Measurements from ENCODE around the gene CEP112. TPM values are rescaled to one million over a fixed set of nuclear protein-coding genes. Genes with fewer than 3 reads are reported as not detected.
A peak's percentile ranks its signal among the peaks of the same experiment; 100 is the strongest.

CEP112 gene
- polyA plus RNA-seq, 4 donors: 11.3 to 17.8 (median 16.9) TPM

DNA sequence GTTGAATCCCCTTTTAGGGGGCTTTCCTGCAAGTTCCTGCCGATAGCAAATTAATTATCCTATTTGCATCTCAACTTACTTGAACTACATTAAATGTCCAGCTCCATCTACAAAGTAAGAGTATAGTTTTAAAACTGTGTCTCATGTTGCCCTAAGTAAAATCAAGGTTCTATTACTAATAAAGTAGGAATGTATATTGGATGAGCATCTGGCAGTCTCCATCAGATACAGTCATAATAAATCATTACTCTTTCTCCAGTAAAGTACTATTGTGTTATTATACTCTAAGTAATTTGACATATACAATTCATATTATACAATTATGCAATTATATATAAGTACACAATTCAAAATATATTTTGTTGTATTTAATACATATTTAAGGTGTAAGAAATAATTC is 249.3 kb downstream of the CEP112 start:
- no peak for DNase-seq (ENCODE audit: low read depth in 4 of 4, low spot score in 3 of 4)

DNA sequence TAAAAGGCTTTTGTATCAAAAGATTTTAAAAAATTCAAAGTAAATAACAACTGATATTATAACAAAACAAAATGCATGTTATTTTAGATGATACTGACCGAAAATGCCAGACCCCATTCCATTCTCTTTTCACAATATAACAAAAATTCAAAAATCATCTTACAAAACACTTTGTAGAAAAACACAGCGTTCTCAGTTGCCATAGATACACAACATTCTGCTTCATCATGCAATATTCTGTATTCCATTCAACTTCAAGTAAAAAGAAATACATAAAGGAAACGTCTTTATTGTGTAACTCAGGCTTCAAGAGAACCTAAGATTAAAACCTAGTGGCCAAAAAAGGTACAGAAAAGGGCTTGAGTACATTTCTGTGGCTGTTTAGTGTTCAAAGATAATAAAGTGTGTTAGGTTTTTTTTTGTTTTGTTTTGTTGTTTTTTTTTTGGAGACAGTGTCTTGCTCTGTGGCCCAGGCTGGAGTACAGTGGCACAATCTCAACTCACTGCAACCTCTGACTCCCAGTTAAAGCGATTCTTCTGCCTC is 250.5 kb downstream of the CEP112 start:
- no peak for DNase-seq (ENCODE audit: low read depth in 4 of 4, low spot score in 3 of 4)

DNA sequence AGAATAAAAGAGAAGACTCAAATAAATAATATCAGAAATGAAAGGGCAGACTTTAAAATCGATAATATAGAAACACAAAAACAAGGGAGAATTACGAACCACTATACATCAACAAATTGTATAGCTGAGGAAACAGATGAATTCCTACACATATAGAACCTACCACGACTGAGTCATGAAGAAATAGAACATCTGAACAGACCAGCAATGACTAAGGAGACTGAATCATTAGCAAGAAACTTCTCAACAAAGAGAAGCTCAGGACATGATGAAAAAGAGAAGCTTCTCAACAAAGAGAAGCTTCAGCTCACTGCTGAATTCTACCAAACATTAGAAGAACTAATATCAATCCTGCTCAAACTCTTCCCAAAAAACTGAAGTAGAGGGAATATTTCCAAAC is 255.9 kb downstream of the CEP112 start:
- no peak for DNase-seq (ENCODE audit: low read depth in 4 of 4, low spot score in 3 of 4)

DNA sequence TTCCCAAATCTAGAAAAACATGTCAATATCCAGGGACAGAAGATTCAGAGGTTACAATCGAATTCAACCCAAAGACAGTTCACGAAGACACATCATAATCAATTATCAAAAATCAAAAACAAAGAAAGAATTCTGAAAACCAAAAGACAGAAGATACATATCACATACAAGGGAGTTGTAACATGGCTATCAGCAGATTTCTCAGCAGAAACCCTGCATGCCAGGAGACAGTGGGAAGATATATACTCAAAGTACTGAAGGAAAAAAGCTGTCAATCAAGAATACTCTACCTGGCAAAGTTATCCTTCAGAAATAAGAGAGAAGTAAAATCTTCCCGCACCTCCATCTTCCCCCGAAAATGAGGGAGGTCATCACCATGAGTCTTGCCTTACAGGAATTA is 258.6 kb downstream of the CEP112 start:
- no peak for DNase-seq (ENCODE audit: low read depth in 4 of 4, low spot score in 3 of 4)

DNA sequence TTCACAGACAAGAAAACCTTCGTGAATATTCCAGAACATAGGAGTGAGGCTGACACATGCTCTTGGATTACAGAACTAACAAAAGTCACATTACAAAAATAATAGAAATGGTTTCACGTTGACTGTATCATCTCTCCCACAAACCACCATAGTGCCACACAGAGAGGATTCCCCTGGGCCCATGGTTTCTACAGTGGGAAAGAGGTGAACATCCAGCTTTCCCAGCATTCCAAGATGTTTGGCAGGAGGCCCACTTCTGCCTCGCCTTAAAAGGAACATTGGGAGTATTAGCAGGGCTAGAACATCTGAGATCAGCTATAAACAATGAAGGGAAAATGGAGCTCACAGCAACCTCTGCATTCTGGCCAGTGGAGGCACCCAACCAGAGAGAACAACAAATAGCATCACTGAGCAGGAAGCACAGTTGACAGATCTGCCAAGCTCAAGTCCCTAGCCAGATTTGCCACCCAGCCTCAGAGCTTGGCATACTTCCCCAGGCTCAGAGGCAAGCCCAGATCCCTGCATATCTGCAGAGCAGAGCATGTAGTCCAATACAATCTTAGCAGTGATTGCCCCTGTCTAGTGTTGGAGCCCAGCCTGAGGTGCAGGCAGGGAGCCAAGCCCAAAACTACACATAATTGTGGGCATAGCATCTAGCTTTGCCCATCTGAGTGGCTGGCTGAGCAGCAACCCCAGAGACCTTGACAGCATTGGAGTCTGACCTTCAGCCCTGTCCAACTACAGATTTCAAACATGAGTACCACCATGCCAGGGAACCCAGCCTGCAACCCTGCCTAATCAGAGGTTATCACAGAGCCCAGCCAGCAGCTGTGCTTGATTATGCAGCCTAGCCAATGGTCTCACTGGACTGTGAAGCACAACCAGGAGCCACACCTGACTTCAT is 260.4 kb downstream of the CEP112 start:
- no peak for DNase-seq (ENCODE audit: low read depth in 4 of 4, low spot score in 3 of 4)

DNA sequence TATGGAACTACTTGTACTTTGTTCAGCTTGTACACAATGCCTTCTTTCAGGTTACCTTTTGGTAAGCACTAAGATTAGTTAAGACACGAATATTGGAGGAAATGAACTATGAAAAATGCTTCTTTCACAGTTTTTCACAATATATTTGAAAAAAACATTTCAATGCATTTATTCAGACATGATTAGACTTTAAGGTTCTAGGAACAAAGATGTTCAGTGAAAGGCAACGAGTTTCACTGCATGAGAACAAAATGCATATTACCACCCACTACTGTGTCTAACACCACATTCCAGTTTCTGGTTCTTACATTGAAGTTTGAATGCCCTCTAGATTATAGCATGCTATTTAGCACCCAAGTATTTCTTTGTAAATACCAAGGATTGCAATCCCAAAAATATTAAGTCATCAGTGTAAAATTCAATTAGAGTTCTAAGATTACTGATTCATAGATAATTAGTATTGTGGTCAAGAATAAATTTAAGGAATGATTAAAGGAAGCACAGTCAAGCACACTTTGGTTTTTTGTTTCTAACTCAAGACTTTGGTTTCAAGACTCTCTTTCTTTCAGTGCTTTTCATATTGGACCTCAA is 261.7 kb downstream of the CEP112 start:
- no peak for DNase-seq (ENCODE audit: low read depth in 4 of 4, low spot score in 3 of 4)

DNA sequence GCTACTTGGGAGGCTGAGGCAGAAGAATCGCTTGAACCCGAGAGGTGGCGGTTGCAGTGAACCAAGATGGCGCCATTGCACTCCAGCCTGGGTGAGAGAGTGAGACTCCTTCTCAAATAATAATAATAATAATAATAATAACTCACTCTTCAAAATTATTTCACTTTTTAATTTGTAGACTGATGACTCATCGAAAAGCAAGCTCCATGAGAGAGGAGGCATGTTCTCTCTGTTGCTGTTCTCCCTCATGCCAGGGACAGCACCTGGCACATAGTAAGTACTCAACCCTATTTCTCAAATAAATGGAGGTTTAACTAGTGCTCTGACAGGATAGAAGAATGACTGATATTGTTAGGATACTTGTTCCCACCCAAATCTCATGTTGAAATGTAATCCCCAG is 265.3 kb downstream of the CEP112 start:
- no peak for DNase-seq (ENCODE audit: low read depth in 4 of 4, low spot score in 3 of 4)

DNA sequence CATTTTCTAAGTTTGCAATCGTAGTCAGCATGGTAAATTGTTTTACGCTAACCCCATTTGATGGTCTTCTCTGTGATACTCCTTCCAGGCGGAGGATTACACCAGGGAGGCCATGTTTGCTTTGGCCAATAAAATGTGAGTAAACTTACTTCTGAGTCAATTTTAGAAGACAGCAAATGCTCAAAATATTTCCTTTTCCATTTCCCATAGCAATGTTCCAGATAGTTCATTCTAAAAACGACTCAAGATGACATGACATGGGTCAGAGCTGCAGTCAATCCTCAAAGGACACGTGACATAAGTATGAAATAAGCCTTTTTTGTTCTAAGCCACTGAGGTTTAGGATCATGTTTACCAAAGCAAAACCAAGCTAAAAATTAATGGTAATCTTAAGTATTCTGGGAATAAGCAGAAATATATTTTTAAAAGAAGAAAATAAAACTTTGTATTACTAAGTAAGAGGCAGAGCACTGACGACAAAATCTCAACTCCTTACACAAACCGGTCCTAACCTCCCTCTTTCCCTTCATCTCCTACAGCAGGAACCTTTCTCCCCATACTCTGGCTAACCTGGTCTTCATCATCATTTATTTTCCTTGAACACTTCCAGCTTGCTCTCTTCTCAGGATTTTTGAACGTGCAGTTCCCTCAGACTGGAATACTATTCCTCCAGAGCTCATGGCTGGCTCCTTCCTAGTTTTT is 266.2 kb downstream of the CEP112 start:
- no peak for DNase-seq (ENCODE audit: low read depth in 4 of 4, low spot score in 3 of 4)

DNA sequence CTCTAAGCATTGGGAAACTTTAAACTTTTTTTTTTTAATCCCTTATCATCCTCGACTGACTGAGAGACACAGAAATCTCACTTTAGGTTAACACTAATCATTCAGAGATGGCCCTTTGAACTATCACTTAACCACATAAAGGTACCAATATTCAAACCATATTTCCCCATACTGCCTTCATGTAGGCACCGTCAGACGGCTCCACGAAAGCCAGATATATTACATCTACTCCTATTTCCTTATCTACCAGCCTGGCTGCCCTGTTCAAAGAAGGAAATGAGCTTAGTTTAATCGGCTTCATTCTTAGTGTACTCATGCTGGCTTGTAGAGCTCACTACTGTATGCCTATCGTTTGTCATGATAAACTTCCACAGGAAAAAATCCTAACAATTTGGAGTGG is 270.9 kb downstream of the CEP112 start:
- DNase-seq (ENCODE audit: low read depth in 4 of 4, low spot score in 3 of 4): no peak

DNA sequence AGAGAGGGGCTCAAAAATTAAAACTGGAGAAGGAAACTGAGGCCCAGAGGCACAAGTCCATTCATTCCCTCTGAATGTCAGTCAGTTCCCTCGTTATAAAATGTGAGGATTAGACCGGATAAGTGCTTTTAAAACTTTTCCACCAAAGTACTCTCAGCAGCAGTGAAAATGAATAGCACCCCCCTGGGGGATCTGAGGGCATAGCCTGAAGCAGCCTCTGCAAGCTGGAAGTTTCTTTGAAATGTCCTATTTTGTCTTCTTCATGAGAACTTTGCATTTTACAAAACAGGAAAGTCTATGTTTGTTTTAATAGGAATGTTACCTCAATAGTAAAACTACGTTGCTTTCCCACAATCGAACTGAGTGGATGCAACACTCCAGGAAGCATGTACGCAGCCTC is 273.0 kb downstream of the CEP112 start:
- peak in 1 of 4 donors; percentile 4 for DNase-seq (ENCODE audit: low read depth in 4 of 4, low spot score in 3 of 4)

DNA sequence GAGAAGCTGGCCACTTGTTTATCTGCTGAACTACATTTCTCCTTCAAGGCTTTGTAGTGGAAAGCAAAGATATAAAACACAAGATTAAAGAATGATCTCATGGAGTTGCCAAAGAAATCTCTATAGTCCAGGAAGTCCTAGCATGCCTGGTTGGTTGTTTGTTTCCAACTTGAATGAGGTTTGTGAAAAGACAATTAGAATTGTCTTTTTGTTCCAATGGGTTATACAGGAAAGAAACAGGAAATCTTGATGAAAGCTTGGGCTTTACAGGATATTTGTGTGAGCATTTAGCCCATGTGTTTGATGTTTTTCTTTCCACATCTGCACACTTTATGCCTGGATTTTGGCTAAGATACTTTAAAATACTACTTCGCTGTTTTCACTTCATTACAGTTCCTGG is 273.4 kb downstream of the CEP112 start:
- peak in 1 of 4 donors; percentile 7 for DNase-seq (ENCODE audit: low read depth in 4 of 4, low spot score in 3 of 4)

DNA sequence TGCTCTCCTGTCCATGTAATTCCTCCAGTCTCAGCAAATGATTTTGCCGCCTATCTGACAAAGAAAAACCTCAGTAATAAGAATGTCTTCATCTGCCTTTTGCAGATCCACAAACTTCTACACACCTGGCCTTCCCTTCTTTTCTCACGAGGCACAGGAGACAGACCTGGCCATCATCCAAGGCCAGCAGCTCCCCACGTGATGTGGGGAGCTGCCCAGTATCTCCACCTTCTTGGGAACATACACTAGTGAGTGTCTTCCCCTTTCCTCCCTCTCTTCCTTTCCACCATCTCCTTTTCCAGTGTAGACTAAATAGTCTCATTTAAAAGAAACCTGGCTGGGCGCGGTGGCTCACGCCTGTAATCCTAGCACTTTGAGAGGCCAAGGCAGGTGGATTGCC is 274.4 kb downstream of the CEP112 start:
- no peak for DNase-seq (ENCODE audit: low read depth in 4 of 4, low spot score in 3 of 4)

DNA sequence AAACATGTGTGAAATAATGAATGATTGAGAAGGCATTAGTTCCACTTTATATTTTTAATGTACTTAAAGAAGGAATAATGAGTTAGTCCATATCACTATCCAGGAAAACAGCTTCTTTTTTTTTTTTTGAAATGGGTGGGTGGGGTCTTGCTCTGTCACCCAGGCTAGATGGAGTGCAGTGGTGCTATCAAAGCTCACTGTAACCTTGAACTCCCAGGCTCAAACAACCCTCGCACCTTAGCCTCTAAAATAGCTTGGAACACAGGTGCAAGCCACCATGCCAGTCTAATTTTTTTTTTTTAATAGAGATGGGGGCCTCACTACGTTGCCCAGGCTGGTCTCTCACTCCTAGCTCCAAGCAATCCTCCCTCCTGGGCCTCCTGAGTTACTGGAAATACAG is 275.5 kb downstream of the CEP112 start:
- no peak for DNase-seq (ENCODE audit: low read depth in 4 of 4, low spot score in 3 of 4)

DNA sequence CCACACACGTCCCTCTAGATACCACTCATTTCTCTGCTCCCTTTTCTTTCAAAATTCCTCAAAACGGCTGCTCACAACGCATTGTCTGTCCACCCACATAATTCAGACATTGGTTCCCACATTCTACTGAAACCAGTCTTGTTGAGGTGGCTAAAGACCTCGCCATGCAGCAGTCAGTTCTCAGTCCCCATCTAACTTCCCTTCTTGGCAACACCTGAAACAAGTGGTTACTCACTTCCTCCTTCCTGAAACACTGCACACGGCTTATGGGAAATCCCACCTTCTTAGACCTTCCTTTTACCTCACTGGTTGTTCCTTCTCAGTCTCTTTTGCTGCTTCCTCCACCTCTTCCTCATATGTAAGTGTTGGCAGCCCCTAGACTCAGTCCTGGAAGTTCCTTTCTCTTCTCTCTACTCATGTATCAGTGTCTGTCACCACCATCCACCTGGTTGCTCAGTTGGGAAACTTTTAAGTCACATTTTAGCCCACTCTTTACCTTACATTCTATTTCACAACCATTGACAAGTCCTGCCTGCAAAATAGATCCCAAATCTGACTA is 277.1 kb downstream of the CEP112 start:
- no peak for DNase-seq (ENCODE audit: low read depth in 4 of 4, low spot score in 3 of 4)

DNA sequence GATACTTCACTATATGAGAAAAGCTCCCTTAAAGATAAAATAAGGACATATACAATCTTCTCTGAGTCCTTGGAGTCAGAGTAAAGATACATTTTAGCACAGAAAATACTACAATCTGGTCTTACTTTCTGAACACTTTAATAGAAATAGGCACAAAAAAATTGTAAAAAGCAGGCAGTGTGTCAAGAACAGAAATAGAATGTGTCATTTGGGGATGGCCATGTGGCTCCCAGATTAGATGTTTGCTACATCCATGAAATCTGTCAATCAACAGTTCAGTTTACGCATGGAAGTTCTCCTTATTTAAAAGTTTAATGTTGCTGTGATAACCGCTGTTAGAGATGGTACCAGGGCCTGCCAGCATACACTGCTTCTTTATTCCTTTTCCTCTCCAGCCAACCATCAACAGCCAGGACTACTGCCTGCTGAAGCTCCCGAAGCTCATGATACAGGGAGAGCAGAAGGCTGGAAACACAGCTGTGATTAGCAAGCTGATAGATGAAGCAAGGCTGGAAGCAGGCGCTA is 278.5 kb downstream of the CEP112 start:
- DNase-seq (ENCODE audit: low read depth in 4 of 4, low spot score in 3 of 4): no peak

DNA sequence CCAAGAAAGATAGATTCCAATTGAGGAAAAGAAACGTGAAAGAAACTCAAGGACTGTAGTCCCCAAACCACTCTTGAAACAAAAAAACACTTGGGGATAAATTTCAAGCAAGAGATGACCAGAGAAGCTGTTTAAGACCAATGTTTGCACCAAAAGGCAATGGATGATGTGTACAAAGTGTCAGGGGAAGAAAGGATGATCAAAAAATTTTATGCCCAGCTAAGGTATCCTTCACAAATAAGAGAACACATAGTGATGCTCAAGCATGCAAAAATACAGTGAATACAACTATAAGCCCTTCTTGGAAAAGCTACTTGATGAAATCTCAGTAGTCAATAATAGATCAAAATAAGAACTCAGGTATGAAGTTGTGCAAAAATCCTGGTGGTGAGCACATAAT is 281.1 kb downstream of the CEP112 start:
- DNase-seq (ENCODE audit: low read depth in 4 of 4, low spot score in 3 of 4): no peak

DNA sequence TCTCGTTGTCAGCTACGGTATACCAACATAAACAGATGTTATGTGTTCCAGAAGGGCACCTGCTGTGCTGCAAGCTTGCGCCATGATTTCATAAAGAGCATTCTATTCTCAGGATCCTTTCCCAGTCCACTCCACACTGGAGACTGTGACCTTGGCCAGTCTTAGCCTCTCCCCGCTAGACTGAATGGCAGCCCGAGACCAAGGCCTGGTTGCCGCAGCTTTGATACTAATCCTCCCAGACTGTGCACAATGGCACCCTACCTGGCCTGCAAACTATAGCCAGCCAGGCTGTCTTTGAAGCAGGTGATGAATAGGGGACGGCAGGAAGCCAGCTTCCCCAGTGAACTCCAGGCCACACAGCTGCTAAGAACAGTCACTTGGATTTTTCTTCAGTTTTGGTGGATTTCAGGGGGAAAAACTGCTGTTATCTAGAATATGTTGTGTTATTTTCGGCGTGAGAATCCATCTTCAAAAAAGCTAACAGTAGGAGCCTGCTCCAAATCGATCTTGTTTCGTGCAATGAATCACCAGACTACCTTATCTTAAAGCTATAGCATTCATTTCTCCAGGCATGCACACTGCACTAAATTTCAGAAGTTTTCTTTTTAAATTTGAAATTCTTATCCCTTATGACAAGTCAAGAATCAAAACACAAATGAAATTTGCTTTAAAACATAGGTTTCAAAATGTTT is 289.0 kb downstream of the CEP112 start:
- no peak for DNase-seq (ENCODE audit: low read depth in 4 of 4, low spot score in 3 of 4)

DNA sequence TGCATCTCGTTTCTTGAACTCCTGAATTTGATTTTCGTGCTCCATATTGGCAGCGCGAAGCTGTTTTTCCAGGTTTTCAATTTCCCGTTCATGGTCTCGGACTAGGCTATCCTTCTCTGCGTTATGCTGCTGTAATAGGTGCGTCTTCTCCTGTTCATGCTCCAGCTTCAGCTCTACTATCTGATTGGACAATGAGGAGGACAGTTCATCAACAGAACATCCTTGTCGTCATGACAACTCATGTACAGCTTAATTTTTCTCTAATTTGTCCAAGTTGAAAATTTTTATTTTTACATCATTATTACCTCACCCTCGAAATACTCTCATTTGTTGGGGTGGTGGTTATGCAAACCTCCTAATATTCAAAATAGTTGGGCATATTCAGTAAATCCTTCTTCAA is 289.8 kb downstream of the CEP112 start:
- no peak for DNase-seq (ENCODE audit: low read depth in 4 of 4, low spot score in 3 of 4)

DNA sequence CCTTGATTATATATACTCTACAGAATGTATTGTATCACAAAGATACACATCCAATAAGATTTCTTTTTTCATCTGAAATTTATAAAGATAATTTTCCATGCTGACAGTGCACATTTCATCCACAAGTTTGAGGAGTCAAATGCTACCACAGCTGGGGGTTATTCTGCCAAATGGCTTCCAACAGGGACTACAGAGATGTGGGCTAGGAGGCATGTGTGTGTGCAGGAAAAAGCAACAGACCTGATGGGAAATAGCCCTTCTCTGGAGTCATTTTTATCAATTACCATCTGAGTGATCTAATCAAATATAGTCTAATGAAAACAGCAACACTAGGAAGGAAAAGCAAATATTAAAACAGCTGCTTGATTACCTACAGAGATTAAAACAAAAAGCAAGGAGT is 290.5 kb downstream of the CEP112 start:
- no peak for DNase-seq (ENCODE audit: low read depth in 4 of 4, low spot score in 3 of 4)

DNA sequence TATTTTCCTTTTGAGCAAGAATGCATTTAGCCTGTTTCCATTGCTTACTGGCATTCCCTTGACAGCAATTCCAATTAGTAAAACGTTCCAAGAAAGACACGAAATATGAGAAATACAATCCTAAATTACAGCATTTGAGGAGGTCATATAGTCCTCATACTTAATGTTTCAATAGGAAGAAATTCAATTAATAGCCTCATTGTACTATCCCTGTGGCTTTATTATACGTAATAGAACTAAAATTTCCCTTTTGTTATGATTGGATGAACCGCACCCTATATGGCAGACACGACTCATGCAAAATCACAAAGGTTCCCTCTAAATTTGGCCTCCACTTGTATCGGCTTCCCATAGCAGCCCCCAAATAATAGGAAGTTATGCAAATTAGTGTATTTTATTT is 291.7 kb downstream of the CEP112 start:
- no peak for DNase-seq (ENCODE audit: low read depth in 4 of 4, low spot score in 3 of 4)
